GM12878 (cell line): ENCODE measurements around the gene NEB. TPM values are rescaled to one million over a fixed set of nuclear protein-coding genes. Genes with fewer than 3 reads are reported as not detected.

ENCODE experiments used
- ATAC-seq: fragments of 200-7000 bp; cut with Tn5 transposase; 3 replicates; pipeline ENCODE4 v1.9.1; 2020; ENCODE audit warnings: mild to moderate bottlenecking, moderate library complexity
- BruUV-seq: library from RNA; stranded (reverse); fragments of 400-500 nt; replicated peaks from 2 replicates; lab custom pipeline; 2021; lab: Mats Ljungman, UMichigan
- CTCF ChIA-PET: fragments of 300-600 bp; sonication (Branson Sonifier 250); formaldehyde crosslinking; extraction: SDS; loops from one replicate; lab custom pipeline; 2021; ENCODE audit warnings: inconsistent platforms; lab: Yijun Ruan, JAX
- POLR2A ChIA-PET: fragments of 350-600 bp; formaldehyde crosslinking; extraction: SDS; loops from one replicate; lab custom pipeline; 2021; ENCODE audit warnings: inconsistent platforms; lab: Charles Lee
- RAD21 ChIA-PET: fragments of 300-600 bp; sonication (Branson Sonifier 250); formaldehyde crosslinking; loops from one replicate; lab custom pipeline; 2023; ENCODE audit warnings: antibody characterized with exemption; ENCODE audit not compliant: unreplicated experiment; lab: Charles Lee
- SMC1A ChIA-PET: fragments of 300-600 bp; sonication (Branson Sonifier 250); formaldehyde crosslinking; loops from one replicate; lab custom pipeline; 2023; ENCODE audit not compliant: unreplicated experiment, uncharacterized antibody; lab: Charles Lee
- DNase-seq: peaks from one replicate; pipeline ENCODE4 v3.0.0-alpha.2; 2011; ENCODE audit warnings: low read depth, low spot score
- FAIRE-seq: peaks from 3 replicates; lab custom pipeline; 2011; peaks lifted over from hg19 to GRCh38; lab: Jason Lieb, UNC
- H2AFZ ChIP-seq: 2 replicates; pipeline ENCODE4 v1.6.0; 2011; ENCODE audit warnings: low read depth, low read length, control low read depth; ENCODE audit not compliant: control insufficient read depth
- H3K27ac ChIP-seq: 2 replicates; pipeline ENCODE4 v1.5.1; 2011; ENCODE audit warnings: control low read depth; ENCODE audit not compliant: control insufficient read depth, insufficient read depth
- H3K27me3 ChIP-seq, 2 experiments: replicated peaks in 1 of 2; 2 replicates each; pipeline versions ENCODE4 v1.6.0 to v1.6.1; 2011; ENCODE audit warnings: low read length in 1 of 2; ENCODE audit not compliant: control insufficient read depth in 2 of 2, insufficient read depth in 2 of 2
- H3K36me3 ChIP-seq, 2 experiments: 2 replicates each; pipeline ENCODE4 v1.5.1; 2011; ENCODE audit warnings: low read length in 1 of 2; ENCODE audit not compliant: control insufficient read depth in 2 of 2, insufficient read depth in 2 of 2
- H3K4me1 ChIP-seq: 2 replicates; pipeline ENCODE4 v1.6.1; 2011; ENCODE audit warnings: mild to moderate bottlenecking, low read length, moderate library complexity, mixed read lengths; ENCODE audit not compliant: control insufficient read depth, insufficient read depth
- H3K4me2 ChIP-seq: 2 replicates; pipeline ENCODE4 v1.6.0; 2011; ENCODE audit warnings: control low read depth; ENCODE audit not compliant: control insufficient read depth, insufficient read depth
- H3K4me3 ChIP-seq: fragments of 200-600 bp; sonication (generic); 2 replicates; pipeline ENCODE4 v1.5.1; 2016
- H3K79me2 ChIP-seq: 2 replicates; pipeline ENCODE4 v1.6.0; 2011; ENCODE audit warnings: low read length; ENCODE audit not compliant: control insufficient read depth, insufficient read depth
- H3K9ac ChIP-seq: 2 replicates; pipeline ENCODE4 v1.8.0; 2011; ENCODE audit warnings: low read length, control low read depth, mixed read lengths; ENCODE audit not compliant: control insufficient read depth, insufficient read depth
- H3K9me3 ChIP-seq: replicated peaks from 3 replicates; pipeline ENCODE4 v1.5.1; 2011; ENCODE audit warnings: mild to moderate bottlenecking, low read length; ENCODE audit not compliant: control insufficient read depth, insufficient read depth
- H4K20me1 ChIP-seq: 2 replicates; pipeline ENCODE4 v1.6.0; 2011; ENCODE audit not compliant: control insufficient read depth, insufficient read depth
- BMI1 ChIP-seq: fragments of 450-650 bp; IDR thresholded peaks from 2 replicates; pipeline ENCODE4 v1.6.1; 2016; ENCODE audit warnings: mild to moderate bottlenecking, moderate library complexity, borderline replicate concordance
- IKZF1 ChIP-seq: fragments of 450-650 bp; conservative IDR thresholded peaks from 2 replicates; pipeline ENCODE4 v1.6.1; 2017; ENCODE audit warnings: antibody characterized with exemption, mild to moderate bottlenecking
- IRF3 ChIP-seq: fragments of 450-650 bp; IDR thresholded peaks from 2 replicates; pipeline ENCODE4 v1.6.1; 2014; ENCODE audit warnings: mild to moderate bottlenecking
- MTA3 ChIP-seq: IDR thresholded peaks from 2 replicates; pipeline ENCODE4 v1.6.1; 2012; ENCODE audit warnings: low read length, inconsistent platforms, borderline replicate concordance
- NFIC ChIP-seq: IDR thresholded peaks from 2 replicates; pipeline ENCODE4 v1.6.1; 2012; ENCODE audit warnings: low read depth, mild to moderate bottlenecking, inconsistent platforms, low read length, moderate library complexity
- PBX3 ChIP-seq: IDR thresholded peaks from 2 replicates; pipeline ENCODE4 v1.6.1; 2011; ENCODE audit warnings: mild to moderate bottlenecking, low read depth, low read length, moderate library complexity; ENCODE audit not compliant: insufficient replicate concordance
- POLR2AphosphoS5 ChIP-seq: IDR thresholded peaks from 2 replicates; pipeline ENCODE4 v1.6.1; 2011; ENCODE audit warnings: mild to moderate bottlenecking, low read length, inconsistent platforms
- YY1 ChIP-seq: IDR thresholded peaks from 2 replicates; pipeline ENCODE4 v1.6.1; 2011; ENCODE audit warnings: low read depth, mild to moderate bottlenecking, low read length
- ZNF24 ChIP-seq: fragments of 450-650 bp; IDR thresholded peaks from 2 replicates; pipeline ENCODE4 v1.6.1; 2017; ENCODE audit warnings: antibody characterized with exemption, mild to moderate bottlenecking
- ZNF274 ChIP-seq: IDR thresholded peaks from one replicate; pipeline ENCODE4 v1.8.0; 2011; ENCODE audit not compliant: insufficient read length, insufficient read depth
- WGBS: methylation state at CpG from one replicate; pipeline ENCODE4 v1.1.6; 2016; ENCODE audit warnings: low lambda C conversion rate; ENCODE audit not compliant: insufficient replicate concordance, insufficient coverage; ENCODE audit errors: missing lambda C conversion rate; 5-methylcytosine and 5-hydroxymethylcytosine counted together
- in situ Hi-C: fragments of 300-500 bp; cut with MboI; formaldehyde crosslinking; loops from 9 replicates; pipeline ENCODE4 v1.14.3; 2018; ENCODE audit warnings: mixed read lengths
- intact Hi-C: fragments of 100-400 bp; cut with micrococcal nuclease; formaldehyde crosslinking; loops from one replicate; pipeline ENCODE4 v1.14.2; 2022; ENCODE audit not compliant: unreplicated experiment
- polyA plus RNA-seq, 11 experiments: library from polyadenylated mRNA; depleted of rRNA in 4 of 11; unstranded in 6 of 11; stranded (reverse) in 5 of 11; fragments of >200 nt; fragmentation: Nextera tagmentation in 4 of 11; fragmentation: Illumina TruSeq in 1 of 11; extraction: Ambion mirVana in 4 of 11; extraction: Trizol in 1 of 11; gene quantifications; 1 replicate in 1 of 11; 2 replicates in 10 of 11; pipeline versions ENCODE4 v1.2.1 to v1.2.3, GENCODE V29; 2011 to 2016; ENCODE audit warnings: inconsistent platforms in 2 of 11, missing spikeins in 2 of 11, low read depth in 1 of 11
- total RNA-seq, 4 experiments: library from RNA; depleted of rRNA in 3 of 4; stranded (reverse); fragments of >200 nt in 3 of 4; fragmentation: Illumina TruSeq in 1 of 4; extraction: Trizol in 1 of 4; gene quantifications; 2 replicates each; pipeline versions ENCODE4 v1.2.1 to v1.2.3, GENCODE V29; 2013 to 2021
- TF ChIP-seq, protein P1 (sequence below): IDR thresholded peaks from 2 replicates; pipeline ENCODE4 v1.6.1; 2011; ENCODE audit warnings: borderline replicate concordance, low read depth, mild to moderate bottlenecking, moderate library complexity, mixed read lengths, low read length; ENCODE audit not compliant: insufficient read depth; ENCODE audit errors: extremely low read length
- TF ChIP-seq, protein P2 (sequence below): IDR thresholded peaks from 2 replicates; pipeline ENCODE4 v1.6.1; 2011; ENCODE audit warnings: low read depth, low read length, improper control_type of control experiment, borderline replicate concordance

NEB gene
- total and polyA plus RNA-seq, 10 of the 15 experiments (the other 5 are each of a cell fraction or from before 2014, with no cell fraction given) = 0.04 to 0.77 (median 0.12) TPM

DNA sequence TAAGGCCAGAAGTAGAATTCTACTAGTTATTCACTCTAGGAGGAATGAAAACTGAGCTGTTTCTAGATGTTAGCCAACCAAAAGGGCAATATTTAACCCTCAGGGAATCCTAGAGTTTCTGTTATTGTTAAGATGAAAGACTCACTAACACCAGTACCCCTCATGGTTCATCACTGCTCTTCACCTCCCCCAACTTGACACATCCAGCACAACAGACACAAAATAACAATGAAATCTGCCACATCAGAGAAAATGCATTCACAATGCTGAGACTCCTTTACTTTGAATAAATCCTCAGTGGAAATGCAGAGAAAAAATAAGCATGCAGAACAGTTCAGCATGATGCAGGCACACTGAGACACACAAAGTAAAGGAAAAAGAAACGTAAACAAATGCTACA lies 213.3 kb downstream of the NEB start:
- Histone ChIP-seq H3K27ac (no peak overlapping the region), H4K20me1 (no peaks in the 10 kb centered on the region), H3K9ac (no peak overlapping the region), H3K4me3 (no peak overlapping the region), H3K79me2 (no peaks in the 10 kb centered on the region), H3K4me2 (no peak overlapping the region), H3K4me1 (no peaks in the 10 kb centered on the region), H2AFZ (no peak overlapping the region), H3K36me3 (no peaks in the 10 kb centered on the region), H3K27me3 (no peaks in the 10 kb centered on the region)
- in situ Hi-C loops = no loop called here
- DNase-seq = no peak
- SMC1A ChIA-PET = interaction anchor here (0.9 kb wide), 1 partner anchor 41 kb away, joined by 3 read pairs; no protein-coding TSS in a partner anchor
- POLR2A ChIA-PET = no interaction called here
- 93% methylated on average over 1 of the region's 1 CpG for WGBS
- CTCF ChIA-PET = no interaction called here
- RAD21 ChIA-PET = no interaction called here
- intact Hi-C loops = no loop called here
- ATAC-seq = no peak
- BruUV-seq = no TSS peak
- FAIRE-seq = no peak
- TF ChIP-seq MTA3 = no peak
- TF ChIP-seq, all 136 proteins: peak for 0
- no peaks in the 10 kb centered on the region for H3K9me3 ChIP-seq

- Histone ChIP-seq H3K36me3 (no peaks in the 10 kb centered on the region), H3K27ac (no peak overlapping the region), H4K20me1 (no peaks in the 10 kb centered on the region), H3K9me3 (no peaks in the 10 kb centered on the region), H2AFZ (no peak overlapping the region), H3K4me2 (no peak overlapping the region), H3K9ac (no peak overlapping the region), H3K4me3 (no peak overlapping the region), H3K79me2 (no peaks in the 10 kb centered on the region), H3K27me3 (no peaks in the 10 kb centered on the region), H3K4me1 (no peaks in the 10 kb centered on the region)
- ATAC-seq = no peak
- ChIA-PET RAD21 (no interaction called here), POLR2A (no interaction called here), SMC1A (no interaction called here), CTCF (no interaction called here)
- no peak for FAIRE-seq
- no peak for TF ChIP-seq ZNF274
- no peak for TF ChIP-seq IRF3
- TF ChIP-seq POLR2AphosphoS5 = no peak
- TF ChIP-seq ZNF24 = no peak
- TF ChIP-seq, protein P1, sequence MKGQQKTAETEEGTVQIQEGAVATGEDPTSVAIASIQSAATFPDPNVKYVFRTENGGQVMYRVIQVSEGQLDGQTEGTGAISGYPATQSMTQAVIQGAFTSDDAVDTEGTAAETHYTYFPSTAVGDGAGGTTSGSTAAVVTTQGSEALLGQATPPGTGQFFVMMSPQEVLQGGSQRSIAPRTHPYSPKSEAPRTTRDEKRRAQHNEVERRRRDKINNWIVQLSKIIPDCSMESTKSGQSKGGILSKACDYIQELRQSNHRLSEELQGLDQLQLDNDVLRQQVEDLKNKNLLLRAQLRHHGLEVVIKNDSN = no peak
- TF ChIP-seq IKZF1 = no peak
- TF ChIP-seq NFIC = no peak
- TF ChIP-seq PBX3 = no peak
- no peak for TF ChIP-seq YY1
- TF ChIP-seq BMI1 = no peak
- TF ChIP-seq, protein P2, sequence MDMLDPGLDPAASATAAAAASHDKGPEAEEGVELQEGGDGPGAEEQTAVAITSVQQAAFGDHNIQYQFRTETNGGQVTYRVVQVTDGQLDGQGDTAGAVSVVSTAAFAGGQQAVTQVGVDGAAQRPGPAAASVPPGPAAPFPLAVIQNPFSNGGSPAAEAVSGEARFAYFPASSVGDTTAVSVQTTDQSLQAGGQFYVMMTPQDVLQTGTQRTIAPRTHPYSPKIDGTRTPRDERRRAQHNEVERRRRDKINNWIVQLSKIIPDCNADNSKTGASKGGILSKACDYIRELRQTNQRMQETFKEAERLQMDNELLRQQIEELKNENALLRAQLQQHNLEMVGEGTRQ = no peak
- WGBS = 96% methylated on average over 3 of the region's 3 CpGs
- BruUV-seq = no TSS peak
- in situ Hi-C loops = no loop called here
- intact Hi-C loops = no loop called here
- no peak for DNase-seq
These were observed 215.5 kb downstream of the NEB start for GRCh38 chr2:151518802-151519201.
